Gastrocnemius medialis (tissue), 4 donors: Measurements from ENCODE around the gene GNG7.

Experiments
- POLR2A ChIP-seq, 2 donors: fragments of 450-650 bp; IDR thresholded peaks; one replicate each; pipeline ENCODE4 v1.6.1; 2017; ENCODE audit warnings: antibody characterized with exemption in 2 of 2, mild to moderate bottlenecking in 2 of 2, moderate library complexity in 2 of 2
- TF ChIP-seq, protein P1 (sequence below), 5 experiments: fragments of 450-650 bp in 3 of 5; fragments of 200-600 bp in 2 of 5; sonication (generic) in 2 of 5; IDR thresholded peaks in 4 of 5; conservative IDR thresholded peaks in 1 of 5; 1 replicate in 4 of 5; 2 replicates in 1 of 5; pipeline ENCODE4 v1.5.1; 2016 to 2019; ENCODE audit warnings: antibody characterized with exemption in 5 of 5, mild to moderate bottlenecking in 3 of 5, moderate library complexity in 3 of 5

DNA sequence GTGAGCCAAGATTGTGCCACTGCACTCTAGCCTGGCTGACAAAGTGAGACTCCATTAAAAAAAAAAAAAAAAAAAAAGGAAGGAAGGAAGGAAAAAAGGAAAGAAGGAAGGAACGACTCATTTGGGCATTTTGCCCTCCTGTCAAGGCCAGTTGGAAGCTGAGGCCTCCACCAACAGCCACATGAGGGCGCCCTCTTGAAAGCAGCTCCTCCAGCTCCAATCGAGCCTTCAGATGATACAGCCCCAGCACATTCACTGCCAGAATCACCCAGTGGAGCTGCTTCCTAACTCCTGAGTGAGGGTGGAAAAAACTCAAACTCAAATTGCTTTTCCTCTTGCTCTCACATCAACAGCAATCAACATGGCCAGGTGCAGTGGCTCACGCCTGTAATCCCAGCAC is 40.9 kb downstream of the GNG7 start:
- TF ChIP-seq, protein P1, sequence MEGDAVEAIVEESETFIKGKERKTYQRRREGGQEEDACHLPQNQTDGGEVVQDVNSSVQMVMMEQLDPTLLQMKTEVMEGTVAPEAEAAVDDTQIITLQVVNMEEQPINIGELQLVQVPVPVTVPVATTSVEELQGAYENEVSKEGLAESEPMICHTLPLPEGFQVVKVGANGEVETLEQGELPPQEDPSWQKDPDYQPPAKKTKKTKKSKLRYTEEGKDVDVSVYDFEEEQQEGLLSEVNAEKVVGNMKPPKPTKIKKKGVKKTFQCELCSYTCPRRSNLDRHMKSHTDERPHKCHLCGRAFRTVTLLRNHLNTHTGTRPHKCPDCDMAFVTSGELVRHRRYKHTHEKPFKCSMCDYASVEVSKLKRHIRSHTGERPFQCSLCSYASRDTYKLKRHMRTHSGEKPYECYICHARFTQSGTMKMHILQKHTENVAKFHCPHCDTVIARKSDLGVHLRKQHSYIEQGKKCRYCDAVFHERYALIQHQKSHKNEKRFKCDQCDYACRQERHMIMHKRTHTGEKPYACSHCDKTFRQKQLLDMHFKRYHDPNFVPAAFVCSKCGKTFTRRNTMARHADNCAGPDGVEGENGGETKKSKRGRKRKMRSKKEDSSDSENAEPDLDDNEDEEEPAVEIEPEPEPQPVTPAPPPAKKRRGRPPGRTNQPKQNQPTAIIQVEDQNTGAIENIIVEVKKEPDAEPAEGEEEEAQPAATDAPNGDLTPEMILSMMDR (IDR thresholded peaks at IDR 0.05 in 4 of 5, conservative IDR thresholded peaks at IDR 0.05 in 1 of 5): no peak
- no peak for TF ChIP-seq POLR2A (IDR thresholded peaks at IDR 0.05)
